ENCODE results near the gene BABAM2. TPM values are rescaled to one million over a fixed set of nuclear protein-coding genes. Genes with fewer than 3 reads are reported as not detected.

Gene BABAM2
- total and polyA plus RNA-seq, 2 of the 4 experiments (the other 2 are of a cell fraction) = 20.9 to 23.1 TPM

- Histone ChIP-seq H4K20me1 (ENCODE audit: insufficient read depth, low read length) (no peaks in the 10 kb centered on the region), H4K5ac (ENCODE audit: low read depth, low read length) (peak overlapping the region; percentile 86), H2AK5ac (ENCODE audit: low read depth, low read length) (peak overlapping the region; percentile 80; the same call in 1 of the 2 replicates), H3K9ac (ENCODE audit: low read depth, low read length) (no peak overlapping the region), H3K23ac (ENCODE audit: low read depth, low read length) (no peak overlapping the region), H2AFZ (replicated peaks; ENCODE audit: low read length, poor library complexity) (peak overlapping the region; percentile 0), H3K27me3 (ENCODE audit: control insufficient read depth, insufficient read depth, low read length) (no peaks in the 10 kb centered on the region), H2BK5ac (ENCODE audit: low read depth, low read length, poor library complexity, severe bottlenecking) (peak overlapping the region; percentile 54), H2BK120ac (ENCODE audit: low read depth, low read length) (peak overlapping the region; percentile 97), H2AK9ac (replicated peaks; ENCODE audit: low read depth, low read length, poor library complexity) (peak overlapping the region; percentile 44), H2BK20ac (ENCODE audit: low read depth, low read length) (peak overlapping the region; percentile 42; the same call in 1 of the 2 replicates), H3K56ac (ENCODE audit: extremely low read depth, insufficient read depth, low read length) (no peak overlapping the region), H3K4me2 (ENCODE audit: low read depth, low read length) (no peak overlapping the region), H4K91ac (ENCODE audit: insufficient read depth, low read depth, low read length) (peak overlapping the region; percentile 79), H3K4me3 (ENCODE audit: insufficient read depth, low read depth, low read length) (no peak overlapping the region), H3K18ac (ENCODE audit: low read depth, low read length) (peak overlapping the region; percentile 58; the same call in 1 of the 2 replicates), H3K79me1 (ENCODE audit: low read depth in 1 of 2, low read length in 2 of 2) (peaks cover 0 to 4% of the 10 kb centered on the region in 2 experiments; a peak in 1 of 4 replicates), H3K9me1 (ENCODE audit: insufficient read depth, low read length) (peaks cover 25% of the 10 kb centered on the region), H3K36me3 (ENCODE audit: control insufficient read depth, insufficient read depth, low read length) (no peaks in the 10 kb centered on the region), H3K27ac (ENCODE audit: insufficient read depth, low read length) (peak overlapping the region; percentile 77; the same call in 1 of the 2 replicates), H3K14ac (replicated peaks; ENCODE audit: low read depth, low read length) (peak overlapping the region; percentile 79), H3K4me1 (ENCODE audit: control insufficient read depth, insufficient read depth, low read length) (peaks cover 24% of the 10 kb centered on the region), H3K9me3 (ENCODE audit: control insufficient read depth, insufficient read depth, low read length) (no peaks in the 10 kb centered on the region), H3K4ac (ENCODE audit: low read depth, low read length) (peak overlapping the region; percentile 98), H4K8ac (ENCODE audit: low read depth in 2 of 2, low read length in 2 of 2) (peak overlapping the region; percentile 75 to 94; a peak in 3 of 4 replicates), H2BK15ac (ENCODE audit: low read depth, low read length) (peak overlapping the region; percentile 11; the same call in 1 of the 3 replicates)
- intact Hi-C loops (cut with micrococcal nuclease) = no loop called here
- ChIA-PET POLR2A (ENCODE audit: unreplicated experiment) (no interaction called here), CTCF (interaction anchor here (0.6 kb wide), 1 partner anchor 39 kb away, joined by 3 read pairs; no protein-coding TSS in a partner anchor)
- DNase-seq (no peak), ATAC-seq (ENCODE audit: low read depth) (no peak)
- in situ Hi-C loops (cut with MboI; ENCODE audit: low sequenced_read_pairs) = no loop called here
- dilution Hi-C loops (cut with HindIII; ENCODE audit: low sequenced_read_pairs, unreplicated experiment) = no loop called here
- TF ChIP-seq RCOR1 (IDR thresholded peaks at IDR 0.05; ENCODE audit: insufficient replicate concordance, low read length) (no peak), FOS (IDR thresholded peaks at IDR 0.05; ENCODE audit: low read depth, low read length) (no peak), MAFK (IDR thresholded peaks at IDR 0.05; ENCODE audit: low read depth, low read length) (no peak), RAD21 (IDR thresholded peaks at IDR 0.05; ENCODE audit: low read length) (no peak), CTCF (conservative IDR thresholded peaks at IDR 0.05; ENCODE audit: low read depth, low read length) (no peak), POLR2A (IDR thresholded peaks at IDR 0.05; ENCODE audit: low read depth, low read length) (no peak), BHLHE40 (IDR thresholded peaks at IDR 0.05; ENCODE audit: low read depth, low read length) (no peak), MXI1 (IDR thresholded peaks at IDR 0.05; ENCODE audit: borderline replicate concordance, low read depth, low read length) (no peak), USF2 (IDR thresholded peaks at IDR 0.05; ENCODE audit: low read depth, low read length) (no peak), CHD1 (IDR thresholded peaks at IDR 0.05; ENCODE audit: low read depth, low read length) (no peak), NFE2L2 (IDR thresholded peaks at IDR 0.05; ENCODE audit: low read depth, low read length) (no peak), SMC3 (IDR thresholded peaks at IDR 0.05; ENCODE audit: low read depth, low read length) (no peak), CEBPB (IDR thresholded peaks at IDR 0.05; ENCODE audit: low read depth, low read length) (no peak)
- BruUV-seq (replicated peaks) = no TSS peak
- whole genome bisulfite sequencing, 2 experiments (ENCODE audit: extremely low coverage in 2 of 2, insufficient read length in 1 of 2) = 100% methylated on average over 2 of the region's 5 CpGs; no CpG with 5 or more reads in 1 of the 2 experiments
Measured at GRCh38 chr2:28357055-28357454, 466.5 kb downstream of the BABAM2 start.
